Measurements from ENCODE around the gene ZNF558. TPM values are rescaled to one million over a fixed set of nuclear protein-coding genes. Genes with fewer than 3 reads are reported as not detected.

The ZNF558 gene
- total RNA-seq, 4 donors from 2014 or later: 24.6 to 35.9 (median 29.8) TPM

- no peak for TF ChIP-seq CTCF (IDR thresholded peaks at IDR 0.05; ENCODE audit: low read depth)
These were observed 25.4 kb downstream of the ZNF558 start for GRCh38 chr19:8806661-8807060.

GRCh38 chr19:8794823-8795222, 37.3 kb downstream of the ZNF558 start:
- TF ChIP-seq CTCF (IDR thresholded peaks at IDR 0.05; ENCODE audit: low read depth): no peak

Small RNA genes within 50 kb of the gene (small RNA-seq; reads per million reads assigned to genes)
- gene AC012616.1: not detected

Other genes starting within 250 kb of the ZNF558 start
- gene ADAMTS10, start 221.6 kb downstream of the ZNF558 start, total RNA-seq: 10 to 100 TPM; 17.8 to 63.9 (median 45.2) TPM
- not detected for gene NFILZ, start 201.7 kb downstream of the ZNF558 start, total RNA-seq
- gene ACTL9, start 133.5 kb downstream of the ZNF558 start, total RNA-seq: not detected
- not detected for gene OR2Z1, start 110.7 kb downstream of the ZNF558 start, total RNA-seq
- not detected for gene MBD3L1, start 73 bp upstream of the ZNF558 start, total RNA-seq
- 1 to 10 TPM in 1 of 4 donors, not detected in 3; 3.4 TPM for gene MUC16, start 178.1 kb upstream of the ZNF558 start, total RNA-seq